ENCODE results near the gene NGDN.

DNA sequence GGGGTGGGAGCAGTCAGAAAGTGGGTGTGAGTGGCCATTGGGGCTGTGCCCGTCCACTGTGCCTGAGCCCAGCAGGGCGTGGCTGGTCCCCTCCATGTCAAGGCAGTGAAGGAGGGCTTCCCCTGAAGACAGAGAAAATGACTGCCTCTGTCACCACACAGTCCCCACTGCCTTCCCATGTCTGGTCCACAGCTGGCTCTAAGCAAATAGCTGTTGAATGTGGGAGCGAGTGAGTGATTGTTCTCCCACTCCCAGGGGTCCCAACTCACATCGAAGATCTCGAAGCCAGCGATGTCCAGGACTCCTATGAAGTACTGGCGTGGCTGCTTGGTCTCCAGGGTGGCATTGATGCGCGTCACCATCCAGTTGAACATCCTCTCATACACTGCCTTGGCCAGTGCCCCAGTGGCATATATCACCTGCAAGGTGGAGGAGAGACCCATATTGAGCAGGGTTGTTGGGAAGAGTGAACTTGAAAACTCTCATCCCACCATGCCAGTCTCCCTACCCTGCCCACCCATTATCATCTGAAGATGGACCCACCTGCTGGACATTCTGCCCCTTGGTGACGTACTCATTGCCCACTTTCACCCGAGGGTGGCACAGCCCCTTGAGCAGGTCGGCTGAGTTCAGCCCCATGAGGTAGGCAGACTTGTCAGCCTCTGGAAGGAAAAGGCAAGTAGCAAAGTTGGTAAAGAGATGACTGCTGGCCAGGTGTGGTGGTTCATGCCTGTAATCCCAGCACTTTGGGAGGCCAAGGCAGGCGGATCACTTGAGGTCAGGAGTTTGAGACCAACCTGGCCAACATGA lies 40.6 kb upstream of the NGDN start:
- TF ChIP-seq, protein P1, sequence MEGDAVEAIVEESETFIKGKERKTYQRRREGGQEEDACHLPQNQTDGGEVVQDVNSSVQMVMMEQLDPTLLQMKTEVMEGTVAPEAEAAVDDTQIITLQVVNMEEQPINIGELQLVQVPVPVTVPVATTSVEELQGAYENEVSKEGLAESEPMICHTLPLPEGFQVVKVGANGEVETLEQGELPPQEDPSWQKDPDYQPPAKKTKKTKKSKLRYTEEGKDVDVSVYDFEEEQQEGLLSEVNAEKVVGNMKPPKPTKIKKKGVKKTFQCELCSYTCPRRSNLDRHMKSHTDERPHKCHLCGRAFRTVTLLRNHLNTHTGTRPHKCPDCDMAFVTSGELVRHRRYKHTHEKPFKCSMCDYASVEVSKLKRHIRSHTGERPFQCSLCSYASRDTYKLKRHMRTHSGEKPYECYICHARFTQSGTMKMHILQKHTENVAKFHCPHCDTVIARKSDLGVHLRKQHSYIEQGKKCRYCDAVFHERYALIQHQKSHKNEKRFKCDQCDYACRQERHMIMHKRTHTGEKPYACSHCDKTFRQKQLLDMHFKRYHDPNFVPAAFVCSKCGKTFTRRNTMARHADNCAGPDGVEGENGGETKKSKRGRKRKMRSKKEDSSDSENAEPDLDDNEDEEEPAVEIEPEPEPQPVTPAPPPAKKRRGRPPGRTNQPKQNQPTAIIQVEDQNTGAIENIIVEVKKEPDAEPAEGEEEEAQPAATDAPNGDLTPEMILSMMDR (IDR thresholded peaks at IDR 0.05 in 2 of 3, conservative IDR thresholded peaks at IDR 0.05 in 1 of 3; ENCODE audit: borderline replicate concordance in 1 of 3, insufficient read depth in 1 of 3, low read depth in 2 of 3, low read length in 2 of 3): no peak
- no peak for TF ChIP-seq SP1 (IDR thresholded peaks at IDR 0.05; ENCODE audit: low read depth)
- TF ChIP-seq EZH2 (IDR thresholded peaks at IDR 0.05): no peak
- no peak for TF ChIP-seq POLR2AphosphoS5 (IDR thresholded peaks at IDR 0.05; ENCODE audit: low read depth, low read length)
- TF ChIP-seq TCF7L2 (IDR thresholded peaks at IDR 0.05; ENCODE audit: borderline replicate concordance, extremely low read depth, insufficient read depth, insufficient read length): no peak
- no peak for TF ChIP-seq SRF (IDR thresholded peaks at IDR 0.05; ENCODE audit: low read depth)
- TF ChIP-seq, protein P2, sequence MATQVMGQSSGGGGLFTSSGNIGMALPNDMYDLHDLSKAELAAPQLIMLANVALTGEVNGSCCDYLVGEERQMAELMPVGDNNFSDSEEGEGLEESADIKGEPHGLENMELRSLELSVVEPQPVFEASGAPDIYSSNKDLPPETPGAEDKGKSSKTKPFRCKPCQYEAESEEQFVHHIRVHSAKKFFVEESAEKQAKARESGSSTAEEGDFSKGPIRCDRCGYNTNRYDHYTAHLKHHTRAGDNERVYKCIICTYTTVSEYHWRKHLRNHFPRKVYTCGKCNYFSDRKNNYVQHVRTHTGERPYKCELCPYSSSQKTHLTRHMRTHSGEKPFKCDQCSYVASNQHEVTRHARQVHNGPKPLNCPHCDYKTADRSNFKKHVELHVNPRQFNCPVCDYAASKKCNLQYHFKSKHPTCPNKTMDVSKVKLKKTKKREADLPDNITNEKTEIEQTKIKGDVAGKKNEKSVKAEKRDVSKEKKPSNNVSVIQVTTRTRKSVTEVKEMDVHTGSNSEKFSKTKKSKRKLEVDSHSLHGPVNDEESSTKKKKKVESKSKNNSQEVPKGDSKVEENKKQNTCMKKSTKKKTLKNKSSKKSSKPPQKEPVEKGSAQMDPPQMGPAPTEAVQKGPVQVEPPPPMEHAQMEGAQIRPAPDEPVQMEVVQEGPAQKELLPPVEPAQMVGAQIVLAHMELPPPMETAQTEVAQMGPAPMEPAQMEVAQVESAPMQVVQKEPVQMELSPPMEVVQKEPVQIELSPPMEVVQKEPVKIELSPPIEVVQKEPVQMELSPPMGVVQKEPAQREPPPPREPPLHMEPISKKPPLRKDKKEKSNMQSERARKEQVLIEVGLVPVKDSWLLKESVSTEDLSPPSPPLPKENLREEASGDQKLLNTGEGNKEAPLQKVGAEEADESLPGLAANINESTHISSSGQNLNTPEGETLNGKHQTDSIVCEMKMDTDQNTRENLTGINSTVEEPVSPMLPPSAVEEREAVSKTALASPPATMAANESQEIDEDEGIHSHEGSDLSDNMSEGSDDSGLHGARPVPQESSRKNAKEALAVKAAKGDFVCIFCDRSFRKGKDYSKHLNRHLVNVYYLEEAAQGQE (IDR thresholded peaks at IDR 0.05; ENCODE audit: low read depth): no peak

Measured in HCT116 (cell line).